CD4-positive, alpha-beta T cell treated with Interleukin-4 for 1 hour (primary cell): Measurements from ENCODE around the gene CEP63.
"Not testable (repeated sequence)": the region's sequence is repeated elsewhere in the genome, so short reads cannot be mapped to it uniquely, and the experiment has no call there.

Source experiments
- DNase-seq, 2 donors: peaks; one replicate each; pipeline ENCODE4 v3.0.0-alpha.2; 2020 to 2022

CEP63 gene

DNA sequence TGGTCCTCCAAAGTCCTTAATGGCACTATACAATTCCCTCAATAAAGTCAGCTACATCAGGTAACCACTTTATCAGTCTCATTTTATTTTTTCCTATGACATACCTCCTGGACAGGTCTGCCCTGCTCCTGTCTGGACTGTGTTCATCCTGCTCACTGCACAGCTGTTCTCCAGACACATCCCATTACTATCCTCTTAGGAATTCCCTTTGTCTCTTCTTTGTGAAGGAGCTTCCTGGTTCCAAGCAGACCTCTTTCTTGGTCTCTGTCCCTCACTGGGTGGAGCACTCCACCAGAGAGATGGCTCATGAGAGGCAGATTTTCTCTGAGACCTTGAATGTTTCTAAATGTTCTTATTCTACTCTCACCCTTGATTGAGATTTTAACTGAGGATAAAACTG, 104.9 kb downstream of the CEP63 start:
- DNase-seq: no peak

GRCh38 chr3:134592806-134593205, 106.9 kb downstream of the CEP63 start:
- no peak for DNase-seq

DNA sequence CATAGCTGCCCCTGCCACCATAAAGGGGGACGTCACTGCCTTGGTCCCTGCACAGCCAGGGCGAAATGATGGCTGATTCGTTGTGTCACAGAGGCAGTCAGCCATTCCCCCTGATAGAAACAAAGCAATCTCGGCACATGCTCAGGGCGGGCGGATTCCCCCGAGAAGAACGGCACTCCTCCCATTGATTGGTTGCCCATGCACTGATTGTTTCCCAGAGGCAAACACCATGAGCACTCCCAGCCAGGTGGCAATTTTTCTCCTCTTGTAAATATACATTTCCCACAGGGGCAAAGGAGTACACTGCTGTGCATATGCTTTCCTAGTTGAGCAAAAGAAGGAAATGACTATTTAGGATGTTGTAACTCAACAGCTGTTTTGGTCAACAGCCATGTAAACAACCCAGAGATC, 108.5 kb downstream of the CEP63 start:
- no peak for DNase-seq

GRCh38 chr3:134594986-134595385, 109.1 kb downstream of the CEP63 start:
- DNase-seq: not testable (repeated sequence)

- DNase-seq: no peak
Observed at GRCh38 chr3:134597390-134597970, 111.6 kb downstream of the CEP63 start.

DNA sequence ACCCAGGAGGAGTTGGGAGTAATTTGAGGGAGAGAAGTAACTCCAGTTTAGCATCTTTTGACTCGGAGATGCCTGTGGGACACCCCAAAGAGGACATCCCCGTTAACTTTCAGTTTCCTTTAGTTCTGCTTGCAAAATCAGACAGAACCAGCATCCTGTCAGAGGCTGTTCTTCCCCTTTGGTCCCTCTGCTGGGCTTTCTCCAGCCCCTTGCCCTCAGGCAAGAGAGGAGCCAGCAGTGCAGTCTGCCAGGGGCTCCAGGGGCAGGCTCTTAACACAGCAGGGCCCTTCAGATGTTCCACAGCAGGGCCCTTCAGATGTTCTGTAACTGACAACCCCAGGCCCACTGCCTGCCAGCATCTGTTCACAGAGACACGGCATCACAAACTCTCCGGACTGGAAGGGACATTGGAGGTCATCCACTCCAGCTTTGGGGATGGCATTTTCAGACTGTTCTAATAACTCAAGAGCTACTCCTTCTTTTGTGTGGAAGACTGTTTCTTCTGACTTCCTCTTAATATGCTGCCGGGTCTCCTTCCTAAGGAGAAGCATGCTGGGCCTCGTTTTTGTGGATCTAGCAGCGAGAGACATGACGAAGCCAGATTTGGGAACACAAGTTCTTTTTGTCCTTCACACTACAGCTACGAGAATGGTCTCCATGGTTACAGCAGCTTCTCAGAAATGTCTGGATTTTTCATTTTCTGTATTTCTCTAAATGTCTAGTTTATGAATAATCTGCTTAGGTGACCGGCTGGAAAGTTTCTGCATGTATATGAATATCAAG, 113.1 kb downstream of the CEP63 start:
- no peak for DNase-seq

- no peak for DNase-seq
Observed at GRCh38 chr3:134600206-134600605, 114.3 kb downstream of the CEP63 start.

DNA sequence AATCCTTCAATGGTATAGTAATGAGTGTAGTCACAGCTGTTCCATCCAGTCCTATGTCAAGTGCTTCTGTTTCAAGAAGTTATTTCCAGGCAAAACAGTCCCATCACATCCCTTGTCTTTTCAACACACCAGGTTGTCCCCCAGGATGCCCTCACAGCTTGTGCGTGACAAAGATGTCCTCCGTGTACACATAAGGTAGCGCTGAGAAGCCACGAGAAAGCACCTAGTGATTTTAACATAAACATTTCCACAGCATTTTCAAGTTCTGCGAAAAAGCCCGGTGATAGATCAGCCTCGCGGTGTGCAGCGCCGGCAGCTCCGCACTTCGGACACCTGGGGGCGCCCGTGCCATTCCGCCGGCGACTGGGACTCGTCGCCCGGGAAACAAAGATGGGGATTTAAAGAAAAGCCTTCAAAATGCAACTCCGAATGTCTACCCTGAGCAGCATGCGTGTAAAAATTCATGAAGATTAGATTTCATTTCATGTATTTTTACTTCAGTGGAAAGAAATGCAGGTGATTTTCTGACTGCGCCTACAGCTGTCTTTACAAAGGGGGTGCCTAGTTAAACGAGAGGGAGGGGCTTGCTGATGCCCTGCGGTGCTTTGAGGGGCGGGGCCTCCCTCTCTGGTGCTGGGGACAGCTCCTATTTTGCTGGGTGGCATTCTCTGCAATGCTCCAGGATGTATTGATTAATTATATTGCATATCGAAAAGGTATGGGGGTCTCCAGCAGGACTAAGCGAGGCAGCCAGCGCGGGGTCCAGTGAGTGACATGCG, 115.0 kb downstream of the CEP63 start:
- DNase-seq: peak; percentile 41 to 52

- DNase-seq: no peak
Observed at GRCh38 chr3:134601539-134602439, 115.9 kb downstream of the CEP63 start.

DNA sequence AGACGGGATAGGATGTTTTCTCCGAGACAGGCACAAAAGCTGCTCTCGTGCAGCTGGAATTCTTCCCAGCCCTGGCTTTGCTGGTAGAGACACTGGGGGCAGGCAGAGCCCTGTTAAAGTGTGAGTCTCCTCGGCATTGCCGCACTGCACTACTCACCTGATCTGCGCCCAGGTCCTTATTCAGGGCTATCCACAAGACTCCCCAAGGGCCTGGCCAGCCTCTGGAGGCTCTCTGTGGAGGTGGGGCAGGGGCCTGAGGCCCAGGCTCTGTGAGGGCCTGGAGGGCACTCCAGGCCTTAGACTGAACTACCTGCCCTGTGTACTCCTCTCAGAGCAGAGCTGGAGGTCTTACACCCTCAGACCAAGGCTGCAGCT, 116.6 kb downstream of the CEP63 start:
- no peak for DNase-seq

GRCh38 chr3:134603480-134603879, 117.6 kb downstream of the CEP63 start:
- DNase-seq: no peak

GRCh38 chr3:134603956-134604355, 118.1 kb downstream of the CEP63 start:
- DNase-seq: no peak

DNA sequence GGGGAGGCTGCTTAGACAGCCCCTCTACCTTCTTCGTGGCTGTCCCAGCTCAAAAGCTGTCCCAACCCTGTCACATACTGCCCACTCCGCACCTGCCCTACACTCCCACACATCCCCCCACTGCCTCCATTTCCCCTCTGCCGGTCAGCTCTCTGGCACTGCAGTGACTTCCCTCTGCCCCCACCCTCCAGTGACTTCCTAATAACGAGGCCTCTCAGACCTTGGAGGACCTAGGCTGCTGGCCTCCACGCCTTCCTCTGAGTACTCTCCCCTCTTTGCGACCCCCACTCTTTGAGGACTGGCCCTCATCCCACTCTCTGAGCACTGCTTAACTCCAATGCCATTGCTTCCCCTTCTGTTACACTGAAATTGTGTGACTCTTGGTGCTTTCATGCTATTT, 119.7 kb downstream of the CEP63 start:
- no peak for DNase-seq

GRCh38 chr3:134606033-134607025, 120.5 kb downstream of the CEP63 start:
- no peak for DNase-seq

DNA sequence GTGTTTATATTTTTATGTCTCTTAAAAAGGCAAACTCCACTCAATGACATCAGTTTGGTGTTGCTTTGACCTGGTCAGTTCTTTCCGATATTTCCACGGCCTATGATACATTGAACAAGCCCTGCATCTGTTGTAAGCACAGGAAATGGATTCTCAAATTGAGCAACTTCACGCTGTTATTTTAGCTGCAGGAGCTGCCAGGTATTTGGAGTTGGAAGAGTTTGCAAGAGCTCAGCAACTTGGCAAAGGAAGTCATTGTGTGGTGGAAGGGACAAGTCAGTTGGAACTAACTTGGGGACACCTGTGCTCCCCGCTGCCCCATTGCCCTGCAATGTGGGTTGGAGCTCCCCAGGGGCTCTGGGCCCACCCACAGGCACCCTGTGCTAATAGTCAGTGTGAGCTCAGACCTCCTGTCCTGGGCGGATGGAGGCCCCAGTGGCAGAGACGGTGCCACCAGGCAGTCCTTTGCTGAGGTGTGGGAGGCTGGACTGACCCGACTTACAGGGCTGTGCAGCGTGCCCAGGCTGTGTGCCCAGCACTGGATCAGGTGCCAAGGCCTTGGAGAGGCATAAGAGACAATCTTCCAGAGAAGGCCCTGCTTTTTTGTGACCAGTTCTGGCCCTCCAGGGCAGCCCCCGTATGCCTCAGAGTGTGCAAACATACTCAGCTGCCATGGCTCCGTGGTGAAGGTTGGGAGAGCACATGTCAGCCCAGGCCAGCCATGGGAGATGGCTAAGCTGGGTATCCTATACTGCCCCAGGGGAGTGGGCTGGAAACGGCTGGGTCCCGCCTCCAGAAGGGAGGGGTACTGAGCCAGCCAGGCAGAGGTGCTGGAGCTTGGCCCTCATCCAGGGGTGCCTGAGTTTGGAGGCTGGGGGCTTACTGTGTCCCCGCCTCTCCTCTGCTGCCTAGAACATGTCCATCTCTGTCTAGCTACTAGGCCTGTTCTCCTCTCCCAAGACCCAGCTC, 121.5 kb downstream of the CEP63 start:
- DNase-seq: no peak

DNA sequence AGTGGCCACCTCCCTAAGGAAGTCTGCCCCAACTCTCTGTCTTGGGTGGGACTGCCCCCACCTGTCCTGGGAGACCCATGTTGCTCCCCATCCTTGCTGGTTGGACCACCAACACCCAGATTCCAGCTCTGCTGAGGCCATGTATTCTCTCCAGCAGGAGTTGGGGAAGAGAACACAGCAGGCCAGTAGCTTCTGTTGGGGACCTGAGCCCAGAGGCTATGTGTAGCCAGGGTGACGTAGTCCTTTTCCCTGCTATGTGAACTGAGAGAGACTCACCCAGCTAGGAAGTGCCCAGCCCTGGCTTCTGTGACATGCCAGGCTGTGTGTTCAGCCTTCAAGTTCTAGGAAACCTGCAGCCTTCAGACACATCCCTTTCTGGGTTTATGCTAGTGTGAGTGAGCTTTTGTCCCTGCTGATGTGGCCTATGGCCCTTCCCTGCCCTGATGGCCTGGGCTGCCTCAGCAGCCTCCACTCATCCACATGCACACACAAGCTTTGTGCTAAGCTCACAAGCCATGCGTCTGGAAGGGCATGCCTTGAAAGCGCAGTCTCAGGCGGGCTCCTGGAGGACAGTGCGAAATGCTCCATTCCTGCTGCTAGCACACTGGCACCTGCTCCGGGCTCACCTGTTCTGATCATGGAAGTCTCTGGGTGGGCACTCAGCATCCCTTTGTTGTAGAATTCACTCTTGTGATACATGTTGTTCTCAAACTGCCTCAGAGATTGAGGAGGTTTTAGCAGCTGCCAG, 122.3 kb downstream of the CEP63 start:
- DNase-seq: no peak

DNA sequence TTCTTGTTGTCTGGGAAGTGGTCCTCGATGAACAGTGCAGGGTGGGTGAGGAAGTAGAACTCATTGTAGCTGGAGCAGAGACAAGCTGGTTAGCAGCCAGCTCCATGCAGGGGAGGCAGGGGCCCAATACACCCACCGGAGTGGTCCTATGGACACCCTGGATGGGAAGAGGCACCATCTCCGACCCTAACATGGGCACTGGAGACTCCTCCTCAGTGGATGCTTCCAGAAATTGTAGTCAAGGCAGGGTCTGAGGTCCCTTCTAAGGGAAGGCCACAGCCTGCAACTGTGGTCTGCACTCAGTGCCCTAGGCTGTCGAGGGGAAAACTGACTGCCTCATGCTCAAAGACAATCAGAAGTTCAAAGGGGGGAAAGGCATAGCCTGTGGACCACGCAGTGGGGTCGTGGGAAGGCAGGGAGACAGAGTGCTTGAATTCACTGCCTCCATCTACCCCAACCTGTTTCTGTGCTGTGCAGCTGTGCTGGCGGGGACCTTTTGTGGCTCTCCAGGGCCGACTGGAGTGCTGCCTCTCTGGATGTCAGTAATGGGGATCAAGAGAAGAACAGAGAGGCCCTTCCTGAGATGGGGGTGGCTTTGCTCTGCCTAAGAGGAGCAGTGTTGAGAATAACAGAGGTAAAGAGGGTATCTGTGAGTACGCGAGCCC, 123.0 kb downstream of the CEP63 start:
- DNase-seq: no peak

DNA sequence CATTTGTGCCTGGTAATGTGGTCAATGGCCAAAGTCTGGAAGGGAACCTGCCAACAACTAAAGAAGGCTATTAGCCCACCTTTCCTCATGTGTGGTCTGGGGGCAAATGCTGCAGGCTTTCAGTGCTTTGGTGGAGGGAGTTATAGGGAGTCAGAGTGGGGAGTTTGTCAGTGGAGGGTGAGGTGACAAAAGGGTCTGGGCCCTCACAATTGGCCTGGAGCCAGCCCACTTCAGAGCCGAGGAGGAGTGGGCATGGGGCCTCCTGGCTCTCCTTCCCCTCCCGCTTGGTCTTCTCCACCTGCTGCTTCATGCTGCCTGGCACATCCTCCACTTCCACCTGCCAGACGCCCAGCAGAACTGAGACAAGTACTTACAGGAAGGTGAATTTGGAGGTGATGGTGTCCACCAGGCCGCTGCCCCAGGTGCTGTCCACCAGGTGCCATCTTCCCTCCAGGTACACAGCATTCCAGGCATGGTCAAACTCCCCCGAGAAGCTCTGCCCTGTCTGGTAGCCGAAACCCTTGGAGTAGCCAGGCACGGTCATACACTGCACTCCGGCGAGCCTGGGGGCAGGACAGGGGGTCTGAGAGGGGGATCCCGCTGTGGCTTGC, 124.1 kb downstream of the CEP63 start:
- DNase-seq: no peak
